Measurements from ENCODE around the gene ATP2A1.
A peak's percentile ranks its signal among the peaks of the same experiment; 100 is the strongest.
"Not testable (repeated sequence)": the region's sequence is repeated elsewhere in the genome, so short reads cannot be mapped to it uniquely, and the experiment has no call there.

The ATP2A1 gene

DNA sequence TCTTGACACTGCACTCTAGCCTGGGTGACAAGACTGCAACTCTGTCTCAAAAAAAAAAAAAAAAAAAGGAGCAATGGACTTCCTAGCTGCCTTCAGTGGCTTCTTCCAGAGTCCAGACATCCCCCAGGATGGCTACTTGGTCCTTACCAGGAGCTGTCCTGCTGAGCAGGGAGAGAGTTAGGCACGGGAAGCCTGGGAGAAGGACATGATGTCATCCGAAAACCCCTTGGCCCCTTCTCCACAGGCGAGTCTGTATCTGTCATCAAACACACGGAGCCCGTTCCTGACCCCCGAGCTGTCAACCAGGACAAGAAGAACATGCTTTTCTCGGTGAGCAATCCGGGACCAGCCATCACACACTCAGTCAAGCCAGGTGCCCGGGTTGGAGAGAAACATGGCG lies 8.7 kb downstream of the ATP2A1 start:
- no CpG with 5 or more reads among the region's 10 CpGs for WGBS (ENCODE audit: extremely low coverage, insufficient coverage, low lambda C conversion rate)
- no peak overlapping the region for H3K56ac ChIP-seq (ENCODE audit: low read length)
- no peak overlapping the region for H3K23ac ChIP-seq (ENCODE audit: low read length)
- no peak overlapping the region for H3K18ac ChIP-seq (ENCODE audit: low read length)
- H4K5ac ChIP-seq (ENCODE audit: low read length), result no peak overlapping the region
- no peak overlapping the region for H2BK120ac ChIP-seq (ENCODE audit: low read depth, low read length)
- H2BK15ac ChIP-seq (replicated peaks; ENCODE audit: low read depth), result no peak overlapping the region
- H3K4ac ChIP-seq (ENCODE audit: low read depth, low read length), result no peak overlapping the region
- no peak overlapping the region for H3K27ac ChIP-seq (ENCODE audit: low read depth, low read length)
- no peak overlapping the region for H2AK5ac ChIP-seq (ENCODE audit: low read length)
- H2BK5ac ChIP-seq (ENCODE audit: low read length), result no peak overlapping the region
- no peak overlapping the region for H3K4me2 ChIP-seq (ENCODE audit: low read length)
- no peaks in the 10 kb centered on the region for H3K79me1 ChIP-seq (ENCODE audit: low read length)
- H4K8ac ChIP-seq (ENCODE audit: low read depth, low read length), result no peak overlapping the region
- no peak for DNase-seq
- no peaks in the 10 kb centered on the region for H3K36me3 ChIP-seq (ENCODE audit: control insufficient read depth, insufficient read depth, low read length)
- no peaks in the 10 kb centered on the region for H3K79me2 ChIP-seq (ENCODE audit: control insufficient read depth, insufficient read depth, low read length)
- H3K4me1 ChIP-seq (ENCODE audit: control insufficient read depth, low read depth, low read length), result no peaks in the 10 kb centered on the region
- no peak overlapping the region for H3K4me3 ChIP-seq (ENCODE audit: low read length)
- H3K27me3 ChIP-seq (ENCODE audit: insufficient read depth, low read length, poor library complexity), result no peaks in the 10 kb centered on the region
- H3K9ac ChIP-seq (ENCODE audit: low read length), result no peak overlapping the region

DNA sequence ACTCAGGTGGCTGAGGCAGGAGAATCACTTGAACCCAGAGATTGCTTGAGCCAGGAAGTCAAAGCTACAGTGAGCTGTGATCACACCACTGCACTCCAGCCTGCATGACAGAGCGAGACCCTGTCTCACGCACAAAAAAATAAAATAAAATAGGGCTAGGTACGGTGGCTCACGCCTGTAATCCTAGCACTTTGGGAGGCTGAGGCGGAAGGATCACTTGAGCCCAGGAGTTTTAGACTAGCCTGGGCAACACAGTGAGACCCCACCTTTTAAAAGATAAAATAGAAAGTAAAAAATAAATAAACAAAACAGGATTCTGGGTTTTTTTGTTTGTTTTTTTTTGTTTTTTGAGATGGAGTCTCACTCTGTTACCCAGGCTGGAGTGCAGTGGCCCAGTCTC lies 12.1 kb downstream of the ATP2A1 start:
- H3K79me1 ChIP-seq (ENCODE audit: low read length); H3K36me3 ChIP-seq (ENCODE audit: control insufficient read depth, insufficient read depth, low read length); H3K27me3 ChIP-seq (ENCODE audit: insufficient read depth, low read length, poor library complexity); H3K27ac ChIP-seq (ENCODE audit: low read depth, low read length); H3K4me1 ChIP-seq (ENCODE audit: control insufficient read depth, low read depth, low read length); H2BK5ac ChIP-seq (ENCODE audit: low read length); H2BK15ac ChIP-seq (replicated peaks; ENCODE audit: low read depth); H3K4me3 ChIP-seq (ENCODE audit: low read length); H3K18ac ChIP-seq (ENCODE audit: low read length); H4K5ac ChIP-seq (ENCODE audit: low read length); H4K8ac ChIP-seq (ENCODE audit: low read depth, low read length); H3K4ac ChIP-seq (ENCODE audit: low read depth, low read length); H3K23ac ChIP-seq (ENCODE audit: low read length); DNase-seq; H2AK5ac ChIP-seq (ENCODE audit: low read length); H3K9ac ChIP-seq (ENCODE audit: low read length); H3K79me2 ChIP-seq (ENCODE audit: control insufficient read depth, insufficient read depth, low read length); H3K4me2 ChIP-seq (ENCODE audit: low read length); H3K56ac ChIP-seq (ENCODE audit: low read length); H2BK120ac ChIP-seq (ENCODE audit: low read depth, low read length): not testable (repeated sequence)
- WGBS (ENCODE audit: extremely low coverage, insufficient coverage, low lambda C conversion rate), result no CpG with 5 or more reads among the region's 5 CpGs

DNA sequence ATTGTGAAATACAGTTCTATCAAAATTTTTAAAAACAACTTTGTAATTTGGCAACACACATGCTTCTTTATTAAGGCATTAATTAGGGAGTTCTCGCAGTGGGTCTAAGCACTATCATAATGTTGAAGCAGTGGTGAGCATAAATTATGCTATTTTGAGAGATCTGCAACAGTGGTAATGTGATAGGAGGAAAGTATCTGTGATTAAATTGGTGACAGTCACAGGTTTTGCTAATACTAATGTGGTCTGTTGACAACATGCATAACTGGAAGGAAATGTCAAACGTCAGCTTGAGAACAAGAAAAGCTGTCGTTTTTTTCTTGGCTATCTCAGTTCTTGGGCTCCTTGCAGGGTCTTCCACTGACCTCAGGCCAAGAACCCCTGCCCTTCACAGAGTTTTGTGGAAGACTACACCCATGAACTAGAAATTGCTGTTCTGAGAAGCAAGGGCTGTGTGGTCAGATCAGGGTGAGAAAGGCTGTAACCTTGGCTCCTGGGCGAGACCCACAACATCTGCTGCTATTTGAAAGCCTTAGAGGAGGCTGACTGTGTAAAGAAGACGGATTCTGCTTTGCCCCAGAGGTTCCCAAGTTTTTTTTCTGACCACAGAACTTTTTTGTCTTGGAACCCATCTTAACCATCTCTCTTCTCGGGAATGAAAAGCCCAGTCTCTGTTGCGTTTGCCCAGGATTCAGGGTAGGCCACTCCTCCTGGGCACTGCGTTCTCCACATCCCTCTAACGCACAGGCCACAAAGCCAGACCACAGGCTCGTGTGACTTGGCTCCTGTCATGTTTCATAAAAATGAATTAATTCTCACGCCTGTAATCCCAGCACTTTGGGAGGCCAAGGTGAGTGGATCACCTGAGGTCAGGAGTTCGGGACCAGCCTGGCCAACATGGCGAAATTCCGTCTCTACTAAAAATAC lies 13.9 kb downstream of the ATP2A1 start:
- no peaks in the 10 kb centered on the region for H3K36me3 ChIP-seq (ENCODE audit: control insufficient read depth, insufficient read depth, low read length)
- H4K8ac ChIP-seq (ENCODE audit: low read depth, low read length), result no peak overlapping the region
- no peak overlapping the region for H2AK5ac ChIP-seq (ENCODE audit: low read length)
- H3K27me3 ChIP-seq (ENCODE audit: insufficient read depth, low read length, poor library complexity), result no peaks in the 10 kb centered on the region
- no peak overlapping the region for H2BK15ac ChIP-seq (replicated peaks; ENCODE audit: low read depth)
- no peak overlapping the region for H2BK5ac ChIP-seq (ENCODE audit: low read length)
- no peaks in the 10 kb centered on the region for H3K79me1 ChIP-seq (ENCODE audit: low read length)
- no peak overlapping the region for H3K27ac ChIP-seq (ENCODE audit: low read depth, low read length)
- no peak overlapping the region for H3K9ac ChIP-seq (ENCODE audit: low read length)
- H4K5ac ChIP-seq (ENCODE audit: low read length), result no peak overlapping the region
- H3K18ac ChIP-seq (ENCODE audit: low read length), result no peak overlapping the region
- no peaks in the 10 kb centered on the region for H3K79me2 ChIP-seq (ENCODE audit: control insufficient read depth, insufficient read depth, low read length)
- no peak overlapping the region for H2BK120ac ChIP-seq (ENCODE audit: low read depth, low read length)
- no peak overlapping the region for H3K4ac ChIP-seq (ENCODE audit: low read depth, low read length)
- H3K56ac ChIP-seq (ENCODE audit: low read length), result no peak overlapping the region
- no peak overlapping the region for H3K23ac ChIP-seq (ENCODE audit: low read length)
- whole genome bisulfite sequencing (ENCODE audit: extremely low coverage, insufficient coverage, low lambda C conversion rate), result no CpG with 5 or more reads among the region's 14 CpGs
- H3K4me1 ChIP-seq (ENCODE audit: control insufficient read depth, low read depth, low read length), result no peaks in the 10 kb centered on the region
- no peak overlapping the region for H3K4me2 ChIP-seq (ENCODE audit: low read length)
- H3K4me3 ChIP-seq (ENCODE audit: low read length), result no peak overlapping the region
- no peak for DNase-seq

- Histone ChIP-seq H3K4ac (ENCODE audit: low read depth, low read length) (no peak overlapping the region), H2BK15ac (replicated peaks; ENCODE audit: low read depth) (no peak overlapping the region), H3K4me1 (ENCODE audit: control insufficient read depth, low read depth, low read length) (no peaks in the 10 kb centered on the region), H3K23ac (ENCODE audit: low read length) (no peak overlapping the region), H2BK120ac (ENCODE audit: low read depth, low read length) (no peak overlapping the region), H2AK5ac (ENCODE audit: low read length) (no peak overlapping the region), H3K4me3 (ENCODE audit: low read length) (no peak overlapping the region), H3K4me2 (ENCODE audit: low read length) (no peak overlapping the region), H3K18ac (ENCODE audit: low read length) (no peak overlapping the region), H3K56ac (ENCODE audit: low read length) (no peak overlapping the region), H3K36me3 (ENCODE audit: control insufficient read depth, insufficient read depth, low read length) (no peaks in the 10 kb centered on the region), H4K8ac (ENCODE audit: low read depth, low read length) (no peak overlapping the region), H3K79me2 (ENCODE audit: control insufficient read depth, insufficient read depth, low read length) (no peaks in the 10 kb centered on the region), H2BK5ac (ENCODE audit: low read length) (no peak overlapping the region), H3K27ac (ENCODE audit: low read depth, low read length) (no peak overlapping the region), H3K27me3 (ENCODE audit: insufficient read depth, low read length, poor library complexity) (no peaks in the 10 kb centered on the region), H3K79me1 (ENCODE audit: low read length) (no peaks in the 10 kb centered on the region), H3K9ac (ENCODE audit: low read length) (no peak overlapping the region), H4K5ac (ENCODE audit: low read length) (no peak overlapping the region)
- no peak for DNase-seq
- no CpG with 5 or more reads among the region's 4 CpGs for WGBS (ENCODE audit: extremely low coverage, insufficient coverage, low lambda C conversion rate)
Observed at GRCh38 chr16:28893291-28893690, 15.0 kb downstream of the ATP2A1 start.

- Histone ChIP-seq H3K56ac (ENCODE audit: low read length) (no peak overlapping the region), H3K36me3 (ENCODE audit: control insufficient read depth, insufficient read depth, low read length) (no peaks in the 10 kb centered on the region), H3K79me2 (ENCODE audit: control insufficient read depth, insufficient read depth, low read length) (no peaks in the 10 kb centered on the region), H3K4ac (ENCODE audit: low read depth, low read length) (no peak overlapping the region), H3K4me2 (ENCODE audit: low read length) (no peak overlapping the region), H3K4me3 (ENCODE audit: low read length) (no peak overlapping the region), H3K4me1 (ENCODE audit: control insufficient read depth, low read depth, low read length) (no peaks in the 10 kb centered on the region), H3K79me1 (ENCODE audit: low read length) (no peaks in the 10 kb centered on the region), H2BK5ac (ENCODE audit: low read length) (no peak overlapping the region), H3K23ac (ENCODE audit: low read length) (no peak overlapping the region), H2BK15ac (replicated peaks; ENCODE audit: low read depth) (no peak overlapping the region), H3K27me3 (ENCODE audit: insufficient read depth, low read length, poor library complexity) (no peaks in the 10 kb centered on the region), H3K27ac (ENCODE audit: low read depth, low read length) (no peak overlapping the region), H2BK120ac (ENCODE audit: low read depth, low read length) (no peak overlapping the region), H3K18ac (ENCODE audit: low read length) (no peak overlapping the region), H2AK5ac (ENCODE audit: low read length) (no peak overlapping the region), H4K8ac (ENCODE audit: low read depth, low read length) (no peak overlapping the region), H3K9ac (ENCODE audit: low read length) (no peak overlapping the region), H4K5ac (ENCODE audit: low read length) (no peak overlapping the region)
- DNase-seq, result no peak
- WGBS (ENCODE audit: extremely low coverage, insufficient coverage, low lambda C conversion rate), result no CpG with 5 or more reads among the region's 4 CpGs
Observed at GRCh38 chr16:28895609-28896008, 17.3 kb downstream of the ATP2A1 start.

- Histone ChIP-seq H3K79me2 (ENCODE audit: control insufficient read depth, insufficient read depth, low read length) (no peaks in the 10 kb centered on the region), H2BK120ac (ENCODE audit: low read depth, low read length) (no peak overlapping the region), H3K79me1 (ENCODE audit: low read length) (no peaks in the 10 kb centered on the region), H3K4me1 (ENCODE audit: control insufficient read depth, low read depth, low read length) (no peaks in the 10 kb centered on the region), H3K27ac (ENCODE audit: low read depth, low read length) (no peak overlapping the region), H3K4ac (ENCODE audit: low read depth, low read length) (no peak overlapping the region), H3K4me3 (ENCODE audit: low read length) (no peak overlapping the region), H4K8ac (ENCODE audit: low read depth, low read length) (no peak overlapping the region), H3K56ac (ENCODE audit: low read length) (no peak overlapping the region), H2BK5ac (ENCODE audit: low read length) (no peak overlapping the region), H2BK15ac (replicated peaks; ENCODE audit: low read depth) (no peak overlapping the region), H3K27me3 (ENCODE audit: insufficient read depth, low read length, poor library complexity) (no peaks in the 10 kb centered on the region), H3K4me2 (ENCODE audit: low read length) (no peak overlapping the region), H2AK5ac (ENCODE audit: low read length) (no peak overlapping the region), H3K9ac (ENCODE audit: low read length) (no peak overlapping the region), H4K5ac (ENCODE audit: low read length) (no peak overlapping the region), H3K23ac (ENCODE audit: low read length) (no peak overlapping the region), H3K36me3 (ENCODE audit: control insufficient read depth, insufficient read depth, low read length) (no peaks in the 10 kb centered on the region), H3K18ac (ENCODE audit: low read length) (no peak overlapping the region)
- no CpG with 5 or more reads among the region's 4 CpGs for WGBS (ENCODE audit: extremely low coverage, insufficient coverage, low lambda C conversion rate)
- DNase-seq, result peak; percentile 53
Observed at GRCh38 chr16:28897826-28898225, 19.5 kb downstream of the ATP2A1 start.

All from mesendoderm (in vitro differentiated cells).